HCT116 (cell line): Measurements from ENCODE around the gene MAF. TPM values are rescaled to one million over a fixed set of nuclear protein-coding genes. Genes with fewer than 3 reads are reported as not detected.

Source experiments
- ATAC-seq: fragments of 200-7000 bp; cut with Tn5 transposase; 2 replicates; pipeline ENCODE4 v1.9.1; 2020; ENCODE audit warnings: mild to moderate bottlenecking, moderate library complexity
- BruUV-seq: library from RNA; stranded (reverse); fragments of 400-500 nt; replicated peaks from 2 replicates; lab custom pipeline; 2021; lab: Mats Ljungman, UMichigan
- CTCF ChIA-PET: fragments of 300-600 bp; sonication (Branson Sonifier 250); formaldehyde crosslinking; loops from one replicate; lab custom pipeline; 2021; ENCODE audit warnings: antibody characterized with exemption; lab: Charles Lee
- POLR2A ChIA-PET: fragments of 300-600, 350-600 bp; sonication (Branson Sonifier 250); formaldehyde crosslinking; loops from one replicate; lab custom pipeline; 2021; ENCODE audit warnings: antibody characterized with exemption; lab: Charles Lee
- RAD21 ChIA-PET, 2 experiments: fragments of 300-600 bp; sonication (Branson Sonifier 250); formaldehyde crosslinking; loops; one replicate each; lab custom pipeline; 2023; ENCODE audit warnings: low total read pairs in 2 of 2; ENCODE audit not compliant: uncharacterized antibody in 2 of 2, unreplicated experiment in 2 of 2, low non-redundant PET in 1 of 2; lab: Charles Lee
- DNase-seq: peaks from one replicate; pipeline ENCODE4 v3.0.0-alpha.2; 2010; ENCODE audit warnings: low read depth, low spot score
- H2AFZ ChIP-seq: fragments of 200-600 bp; shearing (Covaris generic), sonication (generic); 2 replicates; pipeline ENCODE4 v1.6.1; 2017; ENCODE audit warnings: low read depth, mixed run types, mixed read lengths, antibody characterized with exemption, low read length; ENCODE audit not compliant: poor library complexity, severe bottlenecking
- H3K27ac ChIP-seq: 2 replicates; pipeline ENCODE4 v1.5.1; 2012; ENCODE audit warnings: low read depth, low read length
- H3K27me3 ChIP-seq: fragments of 200-600 bp; sonication (generic); 2 replicates; pipeline ENCODE4 v1.6.1; 2016; ENCODE audit warnings: mixed run types, low read length, mixed read lengths; ENCODE audit not compliant: insufficient read depth
- H3K36me3 ChIP-seq, 2 experiments: fragments of 200-500 bp in 1 of 2; fragments of 200-600 bp in 1 of 2; sonication (Bioruptor generic) in 1 of 2; sonication (generic) in 1 of 2; 2 replicates each; pipeline versions ENCODE4 v1.5.1 to v1.6.1; 2014 to 2016; ENCODE audit warnings: low read length in 2 of 2, inconsistent platforms in 1 of 2, mixed read lengths in 1 of 2, mixed run types in 1 of 2; ENCODE audit not compliant: insufficient read depth in 2 of 2, control insufficient read depth in 1 of 2
- H3K4me1 ChIP-seq, 2 experiments: fragments of 200-600 bp in 1 of 2; sonication (generic) in 1 of 2; 2 replicates each; pipeline versions ENCODE4 v1.5.1 to v1.6.1; 2012 to 2017; ENCODE audit warnings: low read length in 2 of 2, inconsistent platforms in 1 of 2, mild to moderate bottlenecking in 1 of 2, mixed read lengths in 1 of 2, mixed run types in 1 of 2, moderate library complexity in 1 of 2; ENCODE audit not compliant: insufficient read depth in 2 of 2, control insufficient read depth in 1 of 2
- H3K4me2 ChIP-seq: fragments of 200-600 bp; sonication (generic); 2 replicates; pipeline ENCODE4 v1.6.1; 2017; ENCODE audit warnings: mixed run types, low read length, mixed read lengths
- H3K4me3 ChIP-seq, 2 experiments: fragments of 200-600 bp in 1 of 2; sonication (generic) in 1 of 2; replicated peaks in 1 of 2; 2 replicates each; pipeline ENCODE4 v1.5.1; 2011 to 2016; ENCODE audit warnings: low read length in 2 of 2, control low read depth in 1 of 2, low read depth in 1 of 2, mild to moderate bottlenecking in 1 of 2, mixed read lengths in 1 of 2, mixed run types in 1 of 2
- H3K79me2 ChIP-seq: fragments of 200-600 bp; sonication (generic); 2 replicates; pipeline ENCODE4 v1.6.1; 2017; ENCODE audit warnings: mild to moderate bottlenecking, mixed run types, low read length, moderate library complexity, mixed read lengths; ENCODE audit not compliant: insufficient read depth
- H3K9ac ChIP-seq: fragments of 200-600 bp; sonication (generic); 2 replicates; pipeline ENCODE4 v1.6.1; 2016; ENCODE audit warnings: low read length, mixed read lengths
- H3K9me2 ChIP-seq: fragments of 200-600 bp; sonication (generic), shearing (Covaris generic); 2 replicates; pipeline ENCODE4 v1.6.1; 2017; ENCODE audit warnings: mixed run types, mild to moderate bottlenecking, moderate library complexity; ENCODE audit not compliant: insufficient read depth
- H3K9me3 ChIP-seq, 2 experiments: fragments of 200-500 bp in 1 of 2; fragments of 200-600 bp in 1 of 2; sonication (Bioruptor generic) in 1 of 2; sonication (generic) in 1 of 2; 2 replicates each; pipeline ENCODE4 v1.6.1; 2014 to 2017; ENCODE audit warnings: low read length in 2 of 2, mixed read lengths in 2 of 2, inconsistent platforms in 1 of 2, low read depth in 1 of 2, mild to moderate bottlenecking in 1 of 2, mixed run types in 1 of 2, moderate library complexity in 1 of 2; ENCODE audit not compliant: control insufficient read depth in 1 of 2, insufficient read depth in 1 of 2
- H4K20me1 ChIP-seq: fragments of 200-600 bp; sonication (generic), shearing (Covaris generic); 2 replicates; pipeline ENCODE4 v1.6.1; 2017; ENCODE audit warnings: mixed run types, mild to moderate bottlenecking, moderate library complexity; ENCODE audit not compliant: insufficient read depth
- CEBPB ChIP-seq: IDR thresholded peaks from 2 replicates; pipeline ENCODE4 v1.6.1; 2012; ENCODE audit warnings: low read depth
- EZH2phosphoT487 ChIP-seq: fragments of 200-600 bp; IDR thresholded peaks from 2 replicates; pipeline ENCODE4 v1.6.1; 2018; ENCODE audit warnings: antibody characterized with exemption, borderline replicate concordance
- POLR2A ChIP-seq: IDR thresholded peaks from 2 replicates; pipeline ENCODE4 v1.7.0; 2011; ENCODE audit warnings: borderline replicate concordance; ENCODE audit not compliant: insufficient read depth, insufficient read length; ENCODE audit errors: extremely low read depth
- RAD21 ChIP-seq: IDR thresholded peaks from 2 replicates; pipeline ENCODE4 v1.6.1; 2012; ENCODE audit warnings: low read depth, mild to moderate bottlenecking
- SP1 ChIP-seq: IDR thresholded peaks from 2 replicates; pipeline ENCODE4 v1.6.1; 2012; ENCODE audit warnings: low read depth
- SRF ChIP-seq: IDR thresholded peaks from 2 replicates; pipeline ENCODE4 v1.6.1; 2012; ENCODE audit warnings: low read depth
- YY1 ChIP-seq: IDR thresholded peaks from 2 replicates; pipeline ENCODE4 v1.6.1; 2011; ENCODE audit warnings: low read length, low read depth, moderate library complexity, mild to moderate bottlenecking; ENCODE audit not compliant: insufficient replicate concordance; ENCODE audit errors: extremely low read depth
- ZNF274 ChIP-seq: fragments of 200-500 bp; sonication (Bioruptor generic); IDR thresholded peaks from 2 replicates; pipeline ENCODE4 v1.6.1; 2014; ENCODE audit warnings: mild to moderate bottlenecking, low read depth, low read length, inconsistent platforms
- intact Hi-C: fragments of 100-400 bp; cut with micrococcal nuclease; formaldehyde crosslinking; loops from 2 replicates; pipeline ENCODE4 v1.10.0; 2022
- total RNA-seq: library from RNA; stranded (reverse); gene quantifications from one replicate; pipeline ENCODE4 v1.2.1, GENCODE V29; 2021; ENCODE audit not compliant: unreplicated experiment
- TF ChIP-seq, protein P1 (sequence below): IDR thresholded peaks from 2 replicates; pipeline ENCODE4 v1.6.1; 2012
- TF ChIP-seq, protein P2 (sequence below), 3 experiments: fragments of 200-600 bp in 1 of 3; sonication (generic) in 1 of 3; IDR thresholded peaks in 2 of 3; conservative IDR thresholded peaks in 1 of 3; 2 replicates each; pipeline ENCODE4 v1.5.1; 2012 to 2017; ENCODE audit warnings: low read depth in 2 of 3, low read length in 2 of 3, antibody characterized with exemption in 1 of 3, borderline replicate concordance in 1 of 3, control low read depth in 1 of 3, mild to moderate bottlenecking in 1 of 3, mixed read lengths in 1 of 3, mixed run types in 1 of 3, moderate library complexity in 1 of 3; ENCODE audit not compliant: insufficient read depth in 1 of 3

MAF gene
- total RNA-seq, 1 experiment from 2014 or later: 0.27 TPM

DNA sequence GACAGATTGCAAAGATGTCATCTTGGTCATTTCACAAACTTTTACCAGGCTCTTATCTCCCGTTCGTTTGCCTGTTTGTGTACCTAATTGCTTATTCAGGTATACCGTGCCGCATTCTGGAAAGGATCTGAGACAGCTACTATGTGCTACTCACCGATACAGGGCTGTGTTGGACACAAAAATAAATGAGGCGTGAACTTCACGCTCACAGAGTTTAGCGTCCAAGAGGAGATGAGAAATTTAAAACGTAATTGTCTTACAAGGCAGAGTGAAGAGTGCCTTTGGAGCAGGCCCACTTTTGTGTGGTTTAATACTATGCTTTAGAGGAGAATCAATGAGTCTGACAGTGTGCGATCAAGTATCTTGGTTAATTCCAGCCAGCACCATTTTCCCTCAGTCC lies 26.7 kb downstream of the MAF start:
- ATAC-seq: no peak
- RAD21 ChIA-PET: no interaction called here
- TF ChIP-seq, protein P1, sequence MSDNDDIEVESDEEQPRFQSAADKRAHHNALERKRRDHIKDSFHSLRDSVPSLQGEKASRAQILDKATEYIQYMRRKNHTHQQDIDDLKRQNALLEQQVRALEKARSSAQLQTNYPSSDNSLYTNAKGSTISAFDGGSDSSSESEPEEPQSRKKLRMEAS: no peak
- no peak for TF ChIP-seq SP1
- no peak for TF ChIP-seq CEBPB
- TF ChIP-seq RAD21: no peak
- no peak for TF ChIP-seq ZNF274
- no peak for TF ChIP-seq POLR2A
- TF ChIP-seq, protein P2, sequence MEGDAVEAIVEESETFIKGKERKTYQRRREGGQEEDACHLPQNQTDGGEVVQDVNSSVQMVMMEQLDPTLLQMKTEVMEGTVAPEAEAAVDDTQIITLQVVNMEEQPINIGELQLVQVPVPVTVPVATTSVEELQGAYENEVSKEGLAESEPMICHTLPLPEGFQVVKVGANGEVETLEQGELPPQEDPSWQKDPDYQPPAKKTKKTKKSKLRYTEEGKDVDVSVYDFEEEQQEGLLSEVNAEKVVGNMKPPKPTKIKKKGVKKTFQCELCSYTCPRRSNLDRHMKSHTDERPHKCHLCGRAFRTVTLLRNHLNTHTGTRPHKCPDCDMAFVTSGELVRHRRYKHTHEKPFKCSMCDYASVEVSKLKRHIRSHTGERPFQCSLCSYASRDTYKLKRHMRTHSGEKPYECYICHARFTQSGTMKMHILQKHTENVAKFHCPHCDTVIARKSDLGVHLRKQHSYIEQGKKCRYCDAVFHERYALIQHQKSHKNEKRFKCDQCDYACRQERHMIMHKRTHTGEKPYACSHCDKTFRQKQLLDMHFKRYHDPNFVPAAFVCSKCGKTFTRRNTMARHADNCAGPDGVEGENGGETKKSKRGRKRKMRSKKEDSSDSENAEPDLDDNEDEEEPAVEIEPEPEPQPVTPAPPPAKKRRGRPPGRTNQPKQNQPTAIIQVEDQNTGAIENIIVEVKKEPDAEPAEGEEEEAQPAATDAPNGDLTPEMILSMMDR (IDR thresholded peaks at IDR 0.05 in 2 of 3, conservative IDR thresholded peaks at IDR 0.05 in 1 of 3; ENCODE audit: borderline replicate concordance in 1 of 3, insufficient read depth in 1 of 3, low read depth in 2 of 3, low read length in 2 of 3): no peak
- no peak for TF ChIP-seq YY1
- no peak for TF ChIP-seq SRF
- TF ChIP-seq EZH2phosphoT487: no peak
- Histone ChIP-seq H3K4me1 (no peaks in the 10 kb centered on the region), H4K20me1 (no peaks in the 10 kb centered on the region), H3K79me2 (no peaks in the 10 kb centered on the region), H3K9ac (no peak overlapping the region), H3K9me3 (peaks cover 30 to 33% of the 10 kb centered on the region in 2 experiments; a peak in 3 of 4 replicates), H3K36me3 (no peaks in the 10 kb centered on the region), H3K9me2 (no peaks in the 10 kb centered on the region), H2AFZ (no peak overlapping the region), H3K4me3 (no peak overlapping the region), H3K4me2 (no peak overlapping the region), H3K27ac (no peak overlapping the region), H3K27me3 (no peaks in the 10 kb centered on the region)
- CTCF ChIA-PET: no interaction called here
- no peak for DNase-seq
- POLR2A ChIA-PET: no interaction called here
- intact Hi-C loops: no loop called here
- no TSS peak for BruUV-seq
